ENCODE measurements around the gene CASK.

CASK gene

GRCh38 chrX:41542536-41542935 is 380.8 kb downstream of the CASK start:
- POLR2A ChIA-PET: no interaction called here
- DNase-seq (ENCODE audit: extremely low spot score): no peak
- TF ChIP-seq HDGF (IDR thresholded peaks at IDR 0.05; ENCODE audit: borderline replicate concordance) (no peak), ARNT (IDR thresholded peaks at IDR 0.05) (no peak), BHLHE40 (IDR thresholded peaks at IDR 0.05; ENCODE audit: borderline replicate concordance) (no peak), FOXM1 (IDR thresholded peaks at IDR 0.05; ENCODE audit: borderline replicate concordance) (no peak), FOXA1 (IDR thresholded peaks at IDR 0.05) (no peak), NFRKB (IDR thresholded peaks at IDR 0.05) (no peak), PKNOX1 (IDR thresholded peaks at IDR 0.05) (no peak), ZNF384 (IDR thresholded peaks at IDR 0.05) (no peak), CTBP1 (IDR thresholded peaks at IDR 0.05; ENCODE audit: borderline replicate concordance) (no peak), L3MBTL2 (conservative IDR thresholded peaks at IDR 0.05) (no peak), ELF4 (IDR thresholded peaks at IDR 0.05) (no peak)
- CTCF ChIA-PET: interaction anchor here (0.6 kb wide), 1 partner anchor 74 kb away, joined by 3 read pairs; no protein-coding TSS in a partner anchor

GRCh38 chrX:41542135-41542534 is 381.2 kb downstream of the CASK start:
- CTCF ChIA-PET: no interaction called here
- TF ChIP-seq L3MBTL2 (conservative IDR thresholded peaks at IDR 0.05) (no peak), SUZ12 (IDR thresholded peaks at IDR 0.05) (no peak), LEF1 (IDR thresholded peaks at IDR 0.05; ENCODE audit: borderline replicate concordance) (no peak), FOXM1 (IDR thresholded peaks at IDR 0.05; ENCODE audit: borderline replicate concordance) (no peak), TARDBP (IDR thresholded peaks at IDR 0.05) (no peak), CTBP1 (IDR thresholded peaks at IDR 0.05; ENCODE audit: borderline replicate concordance) (no peak), PKNOX1 (IDR thresholded peaks at IDR 0.05) (no peak), BHLHE40 (IDR thresholded peaks at IDR 0.05; ENCODE audit: borderline replicate concordance) (no peak), FOXK2 (IDR thresholded peaks at IDR 0.05) (no peak), HDGF (IDR thresholded peaks at IDR 0.05; ENCODE audit: borderline replicate concordance) (no peak), FOXA1 (IDR thresholded peaks at IDR 0.05) (no peak), SP1 (IDR thresholded peaks at IDR 0.05) (no peak), NFRKB (IDR thresholded peaks at IDR 0.05) (no peak), ZNF384 (IDR thresholded peaks at IDR 0.05) (no peak), ARNT (IDR thresholded peaks at IDR 0.05) (no peak)
- POLR2A ChIA-PET: no interaction called here
- DNase-seq (ENCODE audit: extremely low spot score): no peak

GRCh38 chrX:41541386-41541785 is 382.0 kb downstream of the CASK start:
- TF ChIP-seq FOXK2 (IDR thresholded peaks at IDR 0.05): no peak
- no peak for TF ChIP-seq LEF1 (IDR thresholded peaks at IDR 0.05; ENCODE audit: borderline replicate concordance)
- TF ChIP-seq PKNOX1 (IDR thresholded peaks at IDR 0.05): no peak
- TF ChIP-seq ZNF384 (IDR thresholded peaks at IDR 0.05): no peak
- TF ChIP-seq SP1 (IDR thresholded peaks at IDR 0.05): no peak
- TF ChIP-seq L3MBTL2 (conservative IDR thresholded peaks at IDR 0.05): no peak
- TF ChIP-seq ELF4 (IDR thresholded peaks at IDR 0.05): no peak
- no peak for TF ChIP-seq SUZ12 (IDR thresholded peaks at IDR 0.05)
- no peak for TF ChIP-seq FOXM1 (IDR thresholded peaks at IDR 0.05; ENCODE audit: borderline replicate concordance)
- no peak for DNase-seq (ENCODE audit: extremely low spot score)
- ChIA-PET POLR2A (no interaction called here), CTCF (no interaction called here)

GRCh38 chrX:41538707-41539106 is 384.6 kb downstream of the CASK start:
- ChIA-PET POLR2A (no interaction called here), CTCF (no interaction called here)
- DNase-seq (ENCODE audit: extremely low spot score): no peak
- no peak for TF ChIP-seq L3MBTL2 (conservative IDR thresholded peaks at IDR 0.05)

- CTCF ChIA-PET: no interaction called here
- POLR2A ChIA-PET: no interaction called here
- TF ChIP-seq L3MBTL2 (conservative IDR thresholded peaks at IDR 0.05): no peak
- no peak for TF ChIP-seq ZNF384 (IDR thresholded peaks at IDR 0.05)
- TF ChIP-seq ARNT (IDR thresholded peaks at IDR 0.05): no peak
- no peak for TF ChIP-seq FOXM1 (IDR thresholded peaks at IDR 0.05; ENCODE audit: borderline replicate concordance)
- no peak for TF ChIP-seq NFRKB (IDR thresholded peaks at IDR 0.05)
- no peak for TF ChIP-seq LEF1 (IDR thresholded peaks at IDR 0.05; ENCODE audit: borderline replicate concordance)
- TF ChIP-seq SP1 (IDR thresholded peaks at IDR 0.05): no peak
- no peak for TF ChIP-seq FOXA1 (IDR thresholded peaks at IDR 0.05)
- no peak for DNase-seq (ENCODE audit: extremely low spot score)
Observed at GRCh38 chrX:41530085-41530484, 393.3 kb downstream of the CASK start.

- no peak for TF ChIP-seq FOXK2 (IDR thresholded peaks at IDR 0.05)
- TF ChIP-seq L3MBTL2 (conservative IDR thresholded peaks at IDR 0.05): no peak
- TF ChIP-seq SUZ12 (IDR thresholded peaks at IDR 0.05): no peak
- TF ChIP-seq CTBP1 (IDR thresholded peaks at IDR 0.05; ENCODE audit: borderline replicate concordance): no peak
- no peak for TF ChIP-seq ARNT (IDR thresholded peaks at IDR 0.05)
- ChIA-PET POLR2A (no interaction called here), CTCF (no interaction called here)
- no peak for DNase-seq (ENCODE audit: extremely low spot score)
Observed at GRCh38 chrX:41529221-41529620, 394.1 kb downstream of the CASK start.

- ChIA-PET CTCF (no interaction called here), POLR2A (no interaction called here)
- TF ChIP-seq TARDBP (IDR thresholded peaks at IDR 0.05) (no peak), ARNT (IDR thresholded peaks at IDR 0.05) (no peak), FOXM1 (IDR thresholded peaks at IDR 0.05; ENCODE audit: borderline replicate concordance) (no peak), LEF1 (IDR thresholded peaks at IDR 0.05; ENCODE audit: borderline replicate concordance) (no peak), BHLHE40 (IDR thresholded peaks at IDR 0.05; ENCODE audit: borderline replicate concordance) (no peak)
- no peak for DNase-seq (ENCODE audit: extremely low spot score)
Observed at GRCh38 chrX:41528784-41529183, 394.6 kb downstream of the CASK start.
